Smooth muscle cell (in vitro differentiated cells): ENCODE data around the gene SIRPG. TPM values are rescaled to one million over a fixed set of nuclear protein-coding genes. Genes with fewer than 3 reads are reported as not detected.

Experiments used
- DNase-seq: peaks from one replicate; lab custom pipeline; 2025; ENCODE audit not compliant: unreplicated experiment; lab: John Stamatoyannopoulos, UW
- H2AFZ ChIP-seq: fragments of 200-600 bp; sonication (generic); 2 replicates; pipeline ENCODE4 v1.6.0; 2016; ENCODE audit warnings: antibody characterized with exemption, low read depth, mild to moderate bottlenecking
- H3F3A ChIP-seq: fragments of 200-600 bp; sonication (generic); 2 replicates; pipeline ENCODE4 v1.6.0; 2017; ENCODE audit warnings: antibody characterized with exemption, low read depth
- H3K27ac ChIP-seq: fragments of 200-600 bp; sonication (generic); 2 replicates; pipeline ENCODE4 v1.5.1; 2016; ENCODE audit warnings: low read depth, mild to moderate bottlenecking
- H3K27me3 ChIP-seq: fragments of 200-600 bp; sonication (generic); 2 replicates; pipeline ENCODE4 v1.6.1; 2016; ENCODE audit warnings: low read depth, mild to moderate bottlenecking
- H3K36me3 ChIP-seq: fragments of 200-600 bp; sonication (generic); 2 replicates; pipeline ENCODE4 v1.5.1; 2016; ENCODE audit warnings: low read depth
- H3K4me1 ChIP-seq: fragments of 200-600 bp; sonication (generic); 2 replicates; pipeline ENCODE4 v1.5.1; 2016; ENCODE audit warnings: low read depth
- H3K4me2 ChIP-seq: fragments of 200-600 bp; sonication (generic); 2 replicates; pipeline ENCODE4 v1.6.0; 2016; ENCODE audit warnings: mild to moderate bottlenecking
- H3K4me3 ChIP-seq: fragments of 200-600 bp; sonication (generic); 2 replicates; pipeline ENCODE4 v1.5.1; 2016; ENCODE audit warnings: mild to moderate bottlenecking
- H3K79me2 ChIP-seq: fragments of 200-600 bp; sonication (generic); 2 replicates; pipeline ENCODE4 v1.6.0; 2016; ENCODE audit warnings: low read depth, mild to moderate bottlenecking
- H3K9ac ChIP-seq: fragments of 200-600 bp; sonication (generic); 2 replicates; pipeline ENCODE4 v1.6.0; 2016; ENCODE audit warnings: low read depth
- H3K9me3 ChIP-seq: fragments of 200-600 bp; sonication (generic); replicated peaks from 2 replicates; pipeline ENCODE4 v1.5.1; 2016; ENCODE audit warnings: low read depth
- H4K20me1 ChIP-seq: fragments of 200-600 bp; sonication (generic); 2 replicates; pipeline ENCODE4 v1.6.0; 2016; ENCODE audit warnings: low read depth
- CTCF ChIP-seq: fragments of 200-600 bp; sonication (generic); IDR thresholded peaks from 2 replicates; pipeline ENCODE4 v1.5.1; 2017; ENCODE audit warnings: borderline replicate concordance, mild to moderate bottlenecking, antibody characterized with exemption; ENCODE audit not compliant: insufficient read depth, poor library complexity, severe bottlenecking
- WGBS: methylation state at CpG from one replicate; pipeline ENCODE4 v1.1.7; 2016; ENCODE audit warnings: low lambda C conversion rate; 5-methylcytosine and 5-hydroxymethylcytosine counted together
- polyA plus RNA-seq: library from polyadenylated mRNA; unstranded; fragments of >200 nt; fragmentation: Nextera tagmentation; extraction: Ambion mirVana; gene quantifications from 2 replicates; pipeline ENCODE4 v1.2.1, GENCODE V29; 2016
- total RNA-seq: library from RNA; depleted of rRNA; stranded (reverse); fragments of >200 nt; gene quantifications from 2 replicates; pipeline ENCODE4 v1.2.3, GENCODE V29; 2014

SIRPG gene
- total and polyA plus RNA-seq, 2 experiments from 2014 or later: not detected

GRCh38 chr20:1637755-1638154, 19.8 kb downstream of the SIRPG start:
- WGBS: 88% methylated on average over 2 of the region's 2 CpGs
- Histone ChIP-seq H3K79me2 (no peaks in the 10 kb centered on the region), H3K27me3 (no peaks in the 10 kb centered on the region), H3K4me3 (no peak overlapping the region), H3K4me2 (no peak overlapping the region), H3K36me3 (no peaks in the 10 kb centered on the region), H4K20me1 (no peaks in the 10 kb centered on the region), H3K9ac (no peak overlapping the region), H3K27ac (no peak overlapping the region), H3K4me1 (no peaks in the 10 kb centered on the region), H2AFZ (no peak overlapping the region), H3K9me3 (no peaks in the 10 kb centered on the region), H3F3A (no peaks in the 10 kb centered on the region)
- DNase-seq: no peak
- no peak for TF ChIP-seq CTCF

DNA sequence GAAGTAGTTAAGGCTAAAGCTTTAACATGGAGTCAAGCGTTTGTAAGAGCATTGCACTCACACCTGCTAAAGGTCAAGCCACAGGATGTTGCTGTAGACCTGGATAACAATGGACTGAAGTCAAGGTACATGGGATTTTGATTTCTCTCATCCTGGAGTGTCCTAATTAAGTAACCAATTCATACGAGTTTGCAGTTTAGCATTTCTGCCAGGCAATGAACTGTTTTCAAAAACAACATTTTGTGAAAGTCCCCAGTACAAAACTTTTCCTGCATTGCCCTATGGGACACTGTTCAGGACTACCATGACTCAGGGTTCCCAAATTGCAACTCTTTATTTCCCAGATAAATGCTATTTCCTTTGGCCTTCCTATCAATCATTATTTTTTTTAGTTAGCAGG, 20.4 kb downstream of the SIRPG start:
- no peak for DNase-seq
- 79% methylated on average over 2 of the region's 2 CpGs for WGBS
- no peak for TF ChIP-seq CTCF

GRCh38 chr20:1636621-1637020, 21.0 kb downstream of the SIRPG start:
- no peaks in the 10 kb centered on the region for H3K79me2 ChIP-seq
- H2AFZ ChIP-seq: no peak overlapping the region
- TF ChIP-seq CTCF: no peak
- no peaks in the 10 kb centered on the region for H3F3A ChIP-seq
- 98% methylated on average over 2 of the region's 2 CpGs for WGBS
- H3K4me2 ChIP-seq: no peak overlapping the region
- no peak overlapping the region for H3K27ac ChIP-seq
- no peaks in the 10 kb centered on the region for H4K20me1 ChIP-seq
- no peaks in the 10 kb centered on the region for H3K9me3 ChIP-seq
- no peak overlapping the region for H3K4me3 ChIP-seq
- H3K9ac ChIP-seq: no peak overlapping the region
- no peaks in the 10 kb centered on the region for H3K27me3 ChIP-seq
- DNase-seq: no peak
- H3K4me1 ChIP-seq: no peaks in the 10 kb centered on the region
- H3K36me3 ChIP-seq: no peaks in the 10 kb centered on the region

More for the DNA sequence above, 20.4 kb downstream of the SIRPG start:
- Histone ChIP-seq H3K36me3 (no peaks in the 10 kb centered on the region), H3K79me2 (no peaks in the 10 kb centered on the region), H3K27ac (no peak overlapping the region), H3K4me3 (no peak overlapping the region), H3K4me2 (no peak overlapping the region), H3K9ac (no peak overlapping the region), H3F3A (no peaks in the 10 kb centered on the region), H4K20me1 (no peaks in the 10 kb centered on the region), H2AFZ (no peak overlapping the region), H3K9me3 (no peaks in the 10 kb centered on the region), H3K4me1 (no peaks in the 10 kb centered on the region), H3K27me3 (no peaks in the 10 kb centered on the region)

DNA sequence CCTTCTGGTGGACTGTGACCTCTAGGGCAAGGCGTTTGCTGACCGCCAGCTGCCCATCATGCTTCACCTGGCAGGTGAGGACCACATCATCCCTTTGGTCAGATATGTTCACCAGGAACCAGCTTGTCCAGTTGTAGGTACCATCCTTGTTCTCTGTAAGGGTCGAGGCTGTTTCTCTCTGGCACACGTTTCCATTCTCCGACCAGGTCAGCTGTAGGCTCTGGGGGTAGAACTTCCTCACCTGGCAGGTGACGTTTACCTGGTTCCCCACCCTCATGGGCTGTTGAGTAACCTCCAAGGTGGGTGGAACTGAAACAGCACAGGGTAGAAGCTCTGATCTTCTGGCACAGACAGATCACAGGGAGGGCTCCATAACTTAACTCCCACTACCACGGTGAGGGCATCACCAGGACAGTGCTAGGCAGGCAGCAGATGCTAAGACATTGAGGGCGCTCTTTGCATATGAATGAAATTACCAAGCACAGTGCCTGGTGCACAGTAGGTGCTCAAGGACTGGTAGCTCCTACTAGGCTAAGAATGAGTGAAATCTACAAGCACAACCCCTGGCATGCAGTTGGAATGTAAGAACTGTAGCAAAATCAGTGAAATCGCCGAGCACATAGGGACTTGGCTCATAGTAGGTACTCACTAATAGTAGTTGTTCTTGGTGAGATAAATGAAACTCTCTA, 22.1 kb downstream of the SIRPG start:
- no peak for TF ChIP-seq CTCF
- Histone ChIP-seq H3K4me2 (no peak overlapping the region), H3K27ac (no peak overlapping the region), H3K4me3 (no peak overlapping the region), H2AFZ (no peak overlapping the region), H4K20me1 (no peaks in the 10 kb centered on the region), H3K27me3 (no peaks in the 10 kb centered on the region), H3K36me3 (no peaks in the 10 kb centered on the region), H3K79me2 (no peaks in the 10 kb centered on the region), H3K9ac (no peak overlapping the region), H3K9me3 (no peaks in the 10 kb centered on the region), H3F3A (no peaks in the 10 kb centered on the region), H3K4me1 (no peaks in the 10 kb centered on the region)
- WGBS: 91% methylated on average over 10 of the region's 10 CpGs
- no peak for DNase-seq
